DMS 273 (cell line): ENCODE data around the gene ODAD2.
"Not testable (repeated sequence)": the region's sequence is repeated elsewhere in the genome, so short reads cannot be mapped to it uniquely, and the experiment has no call there.

ENCODE experiments used
- DNase-seq: peaks from one replicate; lab custom pipeline; 2025; ENCODE audit not compliant: unreplicated experiment; lab: John Stamatoyannopoulos, UW

Gene ODAD2

GRCh38 chr10:27959093-27959715, 39.7 kb downstream of the ODAD2 start:
- DNase-seq, result no peak

GRCh38 chr10:27958383-27958782, 40.5 kb downstream of the ODAD2 start:
- DNase-seq, result not testable (repeated sequence)

DNA sequence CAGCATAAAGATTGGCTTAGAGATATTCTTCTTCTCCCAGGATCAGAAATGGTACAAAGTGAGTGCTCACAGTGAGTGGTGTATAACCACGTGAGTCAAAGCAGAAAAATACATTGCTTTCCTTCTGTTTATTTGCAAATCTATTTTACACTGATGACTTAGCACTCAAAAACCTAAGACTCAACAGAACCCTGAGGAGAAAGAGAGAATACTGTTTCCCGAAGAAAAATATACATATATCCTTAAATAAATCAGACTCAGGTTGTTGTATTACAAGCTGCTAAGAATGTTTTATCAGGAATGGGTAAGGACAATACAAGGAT, 48.7 kb downstream of the ODAD2 start:
- DNase-seq, result no peak

GRCh38 chr10:27949528-27950241, 49.2 kb downstream of the ODAD2 start:
- no peak for DNase-seq

DNA sequence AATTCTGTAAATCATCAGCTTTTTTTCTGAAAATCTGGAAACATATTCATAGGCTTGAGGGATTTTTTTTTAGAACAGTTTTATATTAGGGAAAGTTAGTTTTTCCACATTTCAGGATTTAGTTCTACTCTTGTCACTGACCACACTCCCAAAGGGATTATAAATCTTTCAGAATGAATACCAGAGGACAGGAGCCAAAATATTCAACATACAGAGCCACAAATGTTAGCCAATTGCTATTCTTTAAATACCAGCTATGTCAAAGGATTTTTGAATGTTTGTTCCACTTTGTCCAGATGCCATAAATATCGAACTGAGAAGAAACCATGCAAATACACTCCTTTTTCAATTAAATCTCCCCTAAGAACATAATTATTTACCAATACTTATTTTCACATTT, 50.7 kb downstream of the ODAD2 start:
- no peak for DNase-seq

GRCh38 chr10:27947540-27947939, 51.3 kb downstream of the ODAD2 start:
- DNase-seq, result no peak

DNA sequence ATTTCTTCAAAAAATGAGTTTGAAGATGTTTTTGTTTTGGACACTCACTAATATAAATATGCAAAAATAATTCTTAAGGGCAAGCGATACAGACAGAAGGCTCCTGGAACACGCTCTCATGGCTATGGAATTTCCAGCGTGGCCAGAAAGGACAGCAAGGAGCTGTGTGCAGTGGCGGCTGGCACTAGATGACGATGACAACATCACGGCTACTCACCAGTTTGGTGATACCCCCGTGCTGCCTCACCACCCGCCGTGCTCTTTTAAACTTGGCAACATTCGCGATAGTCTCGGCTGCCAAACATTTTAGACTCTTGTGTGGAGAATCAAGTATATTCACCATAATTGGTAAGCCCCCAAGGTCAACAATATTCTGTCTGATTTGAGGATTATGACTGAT, 54.9 kb downstream of the ODAD2 start:
- DNase-seq, result no peak

- no peak for DNase-seq
Measured at GRCh38 chr10:27914888-27915287, 84.0 kb downstream of the ODAD2 start.

- no peak for DNase-seq
Measured at GRCh38 chr10:27912231-27912630, 86.6 kb downstream of the ODAD2 start.

DNA sequence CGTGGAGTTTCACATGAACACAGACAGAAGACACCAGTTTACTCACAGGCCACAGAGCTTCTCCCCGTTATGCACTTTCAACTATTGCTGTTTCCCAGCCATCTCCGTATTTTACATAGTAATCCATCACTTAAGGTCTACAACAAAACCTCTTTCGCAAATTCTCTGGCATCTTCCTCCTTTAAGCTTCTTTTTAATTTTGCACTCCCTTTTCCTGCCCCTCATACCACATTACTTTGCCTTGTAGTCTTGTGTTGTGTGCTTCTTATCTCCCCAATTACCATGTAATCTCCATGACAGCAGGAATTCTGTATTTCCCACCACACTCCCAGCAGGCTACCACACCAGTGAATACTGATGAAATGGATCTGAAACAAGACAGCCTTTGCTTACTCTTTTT, 87.3 kb downstream of the ODAD2 start:
- DNase-seq, result no peak

DNA sequence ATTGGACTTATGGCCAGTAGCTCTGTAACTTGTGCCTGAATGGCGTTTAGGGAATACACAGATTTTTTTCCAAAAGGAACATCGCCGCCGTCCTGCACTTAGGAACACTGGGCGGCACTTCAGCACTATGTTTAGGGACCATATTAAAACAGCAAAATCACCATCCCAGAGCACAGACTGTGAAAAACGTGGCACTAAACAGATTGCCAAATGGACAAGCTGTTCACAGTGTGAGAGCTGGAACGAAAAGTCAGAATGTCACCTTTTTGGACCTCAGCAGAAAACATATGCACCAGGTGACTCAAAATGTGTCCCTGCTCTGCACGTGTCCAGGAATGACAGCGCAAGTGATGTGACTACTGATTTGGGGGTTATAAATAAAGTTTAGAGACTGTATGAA, 87.9 kb downstream of the ODAD2 start:
- DNase-seq, result no peak

GRCh38 chr10:27908231-27908630, 90.6 kb downstream of the ODAD2 start:
- no peak for DNase-seq

GRCh38 chr10:27899485-27899884, 99.4 kb downstream of the ODAD2 start:
- DNase-seq, result not testable (repeated sequence)

DNA sequence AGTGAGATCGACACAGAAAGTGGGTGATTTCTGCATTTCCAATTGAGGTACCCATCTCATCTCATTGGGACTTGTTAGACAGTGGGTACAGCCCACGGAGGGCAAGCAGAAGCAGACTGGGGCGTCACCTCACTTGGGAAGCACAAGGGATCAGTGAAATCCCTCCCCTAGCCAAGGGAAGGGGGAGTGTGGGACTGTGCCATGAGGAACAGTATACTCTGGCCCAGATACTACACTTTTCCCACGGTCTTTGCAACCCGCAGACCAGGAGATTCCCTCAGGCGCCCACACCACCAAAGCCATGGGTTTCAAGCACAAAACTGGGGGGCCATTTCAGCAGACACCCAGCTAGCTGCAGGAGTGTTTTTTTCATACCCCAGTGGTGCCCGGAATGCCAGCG, 99.8 kb downstream of the ODAD2 start:
- no peak for DNase-seq

DNA sequence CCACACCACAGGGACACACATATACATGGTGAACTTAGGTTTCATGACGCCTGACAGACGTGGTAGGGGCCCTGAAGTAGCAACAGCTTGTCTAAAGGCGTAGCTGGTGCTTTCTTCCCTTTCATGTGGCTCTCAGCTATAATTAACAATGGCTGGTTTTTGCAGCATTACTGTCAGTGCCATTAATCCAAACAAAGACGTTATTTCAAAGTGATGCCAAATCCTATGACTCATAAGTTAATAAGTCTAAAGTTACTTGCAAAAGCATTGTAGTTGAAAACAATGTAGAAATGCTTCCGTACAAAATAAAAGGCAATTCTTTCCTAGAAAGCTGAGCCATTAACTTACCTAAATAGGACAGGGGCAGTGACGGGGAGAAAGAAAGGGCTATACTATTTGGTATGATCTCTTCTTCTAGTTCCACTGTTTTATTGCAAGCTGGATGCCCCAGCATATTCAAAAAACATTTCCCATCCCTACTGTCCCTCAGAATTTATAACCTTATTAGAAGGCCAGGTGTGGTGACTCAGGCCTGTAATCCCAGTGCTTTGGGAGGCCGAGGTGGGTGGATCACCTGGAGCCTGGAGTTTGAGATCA, 105.4 kb downstream of the ODAD2 start:
- DNase-seq, result no peak

DNA sequence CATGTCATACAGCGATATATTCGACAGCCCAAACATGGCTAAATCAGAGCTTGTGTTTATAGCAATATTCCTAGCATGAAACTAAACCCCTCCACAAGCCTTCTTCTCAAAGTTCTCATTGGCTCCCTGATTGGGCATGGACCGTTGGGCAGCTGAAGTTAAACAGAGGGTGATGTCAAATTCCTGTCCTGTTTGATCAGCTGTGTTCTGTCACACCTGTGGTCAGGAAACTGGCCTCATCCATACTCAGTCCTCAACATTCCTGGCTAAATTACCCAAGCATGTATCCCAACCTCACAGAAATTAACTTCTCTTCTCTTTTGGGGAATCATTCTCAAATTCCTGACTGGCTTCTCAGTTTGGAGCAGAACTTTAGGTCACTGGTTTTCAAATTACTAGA, 107.9 kb downstream of the ODAD2 start:
- DNase-seq, result no peak

DNA sequence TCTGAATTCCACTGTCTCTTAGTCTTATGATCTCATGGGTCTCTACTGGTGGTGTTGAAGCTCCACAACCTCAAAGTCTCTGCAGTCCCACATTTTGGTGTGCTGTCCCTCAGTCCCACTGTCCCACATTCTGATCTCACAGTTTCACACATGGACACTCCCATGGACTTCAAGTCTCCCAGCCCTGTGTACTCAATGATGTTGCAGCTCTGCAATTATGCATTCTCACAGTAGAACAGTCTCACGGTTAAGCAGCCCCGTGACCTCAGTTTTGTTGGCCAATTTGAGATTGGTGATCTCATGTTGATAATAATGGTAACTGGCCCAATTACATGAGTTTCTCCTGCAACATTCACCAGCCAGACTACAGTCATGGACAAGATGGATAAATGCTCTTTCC, 109.4 kb downstream of the ODAD2 start:
- no peak for DNase-seq

- DNase-seq, result no peak
Measured at GRCh38 chr10:27884185-27884641, 114.7 kb downstream of the ODAD2 start.

DNA sequence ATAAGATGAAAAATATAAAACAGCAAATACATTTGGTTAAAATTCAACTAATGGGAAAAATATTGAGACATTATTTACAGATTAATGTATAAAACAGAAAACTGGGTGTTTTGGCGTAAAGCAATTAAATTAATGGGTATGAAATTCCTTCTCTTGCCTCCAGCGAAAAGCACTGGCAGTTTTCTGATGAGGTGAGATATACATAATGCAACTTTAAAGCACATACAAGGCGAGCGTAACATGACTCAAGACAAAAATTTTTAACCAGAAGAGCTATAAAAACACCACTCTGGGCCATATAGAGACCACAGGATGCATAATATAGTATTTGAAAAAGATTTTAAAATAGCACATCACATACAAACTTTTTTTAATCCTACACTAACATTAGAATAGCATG, 120.6 kb downstream of the ODAD2 start:
- no peak for DNase-seq

- no peak for DNase-seq
Measured at GRCh38 chr10:27865221-27865635, 133.7 kb downstream of the ODAD2 start.

DNA sequence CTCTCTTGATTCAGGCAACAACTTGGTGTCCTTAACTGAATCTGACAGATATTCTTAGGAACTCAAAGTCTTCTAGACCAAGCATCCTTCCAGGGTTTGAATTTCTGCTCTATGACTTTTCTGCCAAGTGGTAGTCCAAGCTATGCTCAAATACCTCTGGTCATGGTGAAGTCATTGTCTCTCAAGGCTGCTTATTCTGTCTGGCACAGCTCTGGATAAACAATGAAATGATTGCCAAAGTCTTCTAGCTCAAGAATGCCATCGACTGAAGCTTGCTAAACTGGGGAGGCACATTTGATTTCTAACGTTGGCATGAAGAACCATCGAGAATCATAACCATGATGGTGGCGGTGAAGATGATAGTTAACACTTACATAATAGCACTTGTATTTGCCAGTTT, 137.1 kb downstream of the ODAD2 start:
- no peak for DNase-seq

DNA sequence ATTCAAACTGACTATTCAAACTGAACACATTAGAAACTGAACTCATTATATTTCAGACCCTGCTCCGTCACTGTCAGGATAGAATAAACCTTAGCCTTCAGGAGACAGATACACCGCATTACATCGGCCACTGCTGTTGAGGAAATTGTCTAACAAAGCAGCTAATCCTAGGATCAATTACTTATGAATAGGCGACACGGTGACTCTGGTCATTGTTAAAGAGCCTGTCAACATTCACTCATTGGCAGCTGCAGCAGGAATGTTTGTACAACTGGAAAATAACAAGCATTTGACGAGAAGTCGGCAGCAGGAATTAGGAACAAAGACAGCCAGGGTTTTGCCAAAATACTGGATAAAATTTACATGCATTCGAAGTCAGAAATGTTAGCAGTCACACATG, 141.3 kb downstream of the ODAD2 start:
- no peak for DNase-seq

DNA sequence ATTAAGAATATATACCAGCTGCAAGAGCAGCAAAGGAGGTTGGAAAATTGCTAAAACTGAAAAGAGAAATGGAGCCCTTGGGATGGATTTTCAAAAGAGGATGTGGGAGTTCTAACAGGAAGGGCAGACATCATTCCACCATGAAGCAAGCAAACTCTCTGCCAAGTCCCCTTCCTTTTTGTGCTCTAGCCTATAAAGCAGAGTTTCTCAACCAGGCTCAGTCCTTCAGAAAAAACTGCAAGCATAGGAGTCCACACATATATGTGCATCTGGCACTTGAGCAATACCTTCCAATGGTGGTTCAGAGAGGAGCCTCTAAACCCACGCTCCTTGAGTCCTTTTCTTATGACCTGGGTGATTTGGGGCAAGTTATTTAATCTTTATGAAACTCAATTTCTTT, 154.7 kb downstream of the ODAD2 start:
- no peak for DNase-seq
